HepG2 (cell line): ENCODE results near the gene BCL11B. TPM values are rescaled to one million over a fixed set of nuclear protein-coding genes. Genes with fewer than 3 reads are reported as not detected.

ENCODE experiments used
- ARNT ChIP-seq: fragments of 450-650 bp; IDR thresholded peaks from 2 replicates; pipeline ENCODE4 v1.6.1; 2017
- HDAC1 ChIP-seq: sonication (generic); formaldehyde crosslinking; IDR thresholded peaks from 2 replicates; pipeline ENCODE4 v1.5.1; 2020; ENCODE audit warnings: mild to moderate bottlenecking, missing genetic modification reagents
- NRL ChIP-seq: sonication (generic); formaldehyde crosslinking; IDR thresholded peaks from 2 replicates; pipeline ENCODE4 v1.5.0; 2020; ENCODE audit warnings: missing genetic modification reagents, mild to moderate bottlenecking, moderate library complexity, borderline replicate concordance
- RARG ChIP-seq: sonication (generic); formaldehyde crosslinking; IDR thresholded peaks from 2 replicates; pipeline ENCODE4 v1.4.0; 2020; ENCODE audit warnings: low read depth, mild to moderate bottlenecking, missing genetic modification reagents
- ZFP90 ChIP-seq: sonication (generic); formaldehyde crosslinking; IDR thresholded peaks from 2 replicates; pipeline ENCODE4 v1.8.0; 2022; ENCODE audit warnings: missing genetic modification reagents, mild to moderate bottlenecking, inconsistent platforms, borderline replicate concordance
- ZFX ChIP-seq: sonication (generic); formaldehyde crosslinking; IDR thresholded peaks from 2 replicates; pipeline ENCODE4 v1.4.0; 2020; ENCODE audit warnings: mild to moderate bottlenecking, low read depth, missing genetic modification reagents, moderate library complexity
- ZNF609 ChIP-seq: sonication (generic); formaldehyde crosslinking; IDR thresholded peaks from 2 replicates; pipeline ENCODE4 v1.4.0; 2020; ENCODE audit warnings: mild to moderate bottlenecking, missing genetic modification reagents, borderline replicate concordance
- polyA plus RNA-seq, 8 experiments: library from polyadenylated mRNA; depleted of rRNA in 3 of 8; stranded (reverse) in 7 of 8; unstranded in 1 of 8; fragments of >200 nt; fragmentation: Illumina TruSeq in 4 of 8; extraction: Trizol in 4 of 8; gene quantifications; 2 replicates each; pipeline versions ENCODE4 v1.2.1 to v1.2.3, GENCODE V29; 2011 to 2016; ENCODE audit warnings: low read depth in 4 of 8, missing spikeins in 1 of 8, mixed read lengths in 1 of 8; ENCODE audit not compliant: insufficient read depth in 1 of 8
- total RNA-seq, 5 experiments: library from RNA; depleted of rRNA; stranded (reverse); fragments of >200 nt; fragmentation: Illumina TruSeq; extraction: Trizol; gene quantifications; 2 replicates each; pipeline ENCODE4 v1.2.3, GENCODE V29; 2016; ENCODE audit warnings: low read depth in 1 of 5
- TF ChIP-seq, protein P1 (sequence below): sonication (generic); formaldehyde crosslinking; IDR thresholded peaks from 2 replicates; pipeline ENCODE4 v1.5.0; 2020; ENCODE audit warnings: mild to moderate bottlenecking, missing genetic modification reagents

BCL11B gene
- total and polyA plus RNA-seq, 2 of the 13 experiments (the other 11 are each of a cell fraction or from before 2014, with no cell fraction given) = not detected

- TF ChIP-seq ZNF609 (CRISPR knock-in tag) (no peak), NRL (no peak), HDAC1 (no peak), ARNT (no peak), RARG (CRISPR knock-in tag) (no peak), ZFX (CRISPR knock-in tag) (no peak), ZFP90 (no peak)
- TF ChIP-seq, protein P1, sequence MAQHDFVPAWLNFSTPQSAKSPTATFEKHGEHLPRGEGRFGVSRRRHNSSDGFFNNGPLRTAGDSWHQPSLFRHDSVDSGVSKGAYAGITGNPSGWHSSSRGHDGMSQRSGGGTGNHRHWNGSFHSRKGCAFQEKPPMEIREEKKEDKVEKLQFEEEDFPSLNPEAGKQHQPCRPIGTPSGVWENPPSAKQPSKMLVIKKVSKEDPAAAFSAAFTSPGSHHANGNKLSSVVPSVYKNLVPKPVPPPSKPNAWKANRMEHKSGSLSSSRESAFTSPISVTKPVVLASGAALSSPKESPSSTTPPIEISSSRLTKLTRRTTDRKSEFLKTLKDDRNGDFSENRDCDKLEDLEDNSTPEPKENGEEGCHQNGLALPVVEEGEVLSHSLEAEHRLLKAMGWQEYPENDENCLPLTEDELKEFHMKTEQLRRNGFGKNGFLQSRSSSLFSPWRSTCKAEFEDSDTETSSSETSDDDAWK = no peak
These were observed 137.4 kb downstream of the BCL11B start (continued) for GRCh38 chr14:99134516-99135046.
